ENCODE measurements around the gene SLC1A4. TPM values are rescaled to one million over a fixed set of nuclear protein-coding genes. Genes with fewer than 3 reads are reported as not detected.

SLC1A4 gene
- total and polyA plus RNA-seq, 10 of the 15 experiments (the other 5 are each of a cell fraction or from before 2014, with no cell fraction given) = 10.8 to 43.2 (median 27.7) TPM

- Histone ChIP-seq H3K27me3 (replicated peaks in 1 of 2; ENCODE audit: control insufficient read depth in 2 of 2, insufficient read depth in 2 of 2, low read length in 1 of 2) (no peaks in the 10 kb centered on the region), H3K4me1 (ENCODE audit: control insufficient read depth, insufficient read depth, low read length) (peaks cover 22% of the 10 kb centered on the region), H3K9me3 (replicated peaks; ENCODE audit: control insufficient read depth, insufficient read depth, low read length) (no peaks in the 10 kb centered on the region), H3K9ac (ENCODE audit: control insufficient read depth, insufficient read depth, low read length) (peak overlapping the region; percentile 91), H3K36me3 (ENCODE audit: control insufficient read depth in 2 of 2, insufficient read depth in 2 of 2, low read length in 1 of 2) (peaks cover 0 to 8% of the 10 kb centered on the region in 2 experiments; a peak in 2 of 4 replicates), H4K20me1 (ENCODE audit: control insufficient read depth, insufficient read depth) (no peaks in the 10 kb centered on the region), H3K27ac (ENCODE audit: control insufficient read depth, insufficient read depth) (peak overlapping the region; percentile 89), H3K4me2 (ENCODE audit: control insufficient read depth, insufficient read depth) (peak overlapping the region; percentile 96), H3K79me2 (ENCODE audit: control insufficient read depth, insufficient read depth, low read length) (peaks cover 62% of the 10 kb centered on the region), H2AFZ (ENCODE audit: control insufficient read depth, low read depth, low read length) (no peak overlapping the region), H3K4me3 (peak overlapping the region; percentile 99)
- FAIRE-seq (no peak), ATAC-seq (peak; percentile 1; the same call in 2 of the 3 replicates), DNase-seq (ENCODE audit: low read depth, low spot score) (no peak)
- ChIA-PET RAD21 (ENCODE audit: unreplicated experiment) (interaction anchor here (0.8 to 10.2 kb wide), 7 partner anchors 41 to 73 kb away, joined by 3 to 73 read pairs (median 6); no protein-coding TSS in a partner anchor), SMC1A (ENCODE audit: uncharacterized antibody, unreplicated experiment) (interaction anchor here (0.9 to 5.8 kb wide), 20 partner anchors 9 to 75 kb away, joined by 3 to 31 read pairs (median 5); no protein-coding TSS in a partner anchor), POLR2A (interaction anchor here (0.5 to 6.1 kb wide), 9 partner anchors 8 to 622 kb away, joined by 3 to 96 read pairs (median 4); partner anchors contain the start of gene RAB1A), CTCF (interaction anchor here (0.6 to 1.5 kb wide), 10 partner anchors 9 to 467 kb away, joined by 3 to 7 read pairs (median 4); partner anchors contain the start of gene AFTPH)
- in situ Hi-C loops (cut with MboI) (loop anchor here (10.0 kb wide), 1 partner anchor 55 kb away; no protein-coding TSS in a partner anchor), intact Hi-C loops (cut with micrococcal nuclease; ENCODE audit: unreplicated experiment) (loop anchor here (5.0 kb wide), 4 partner anchors 42 to 338 kb away; partner anchors contain the start of genes ACTR2 and SERTAD2)
- under 1% methylated on average over 35 of the region's 35 CpGs for WGBS (ENCODE audit: insufficient coverage, insufficient replicate concordance, low lambda C conversion rate, missing lambda C conversion rate)
- no TSS peak for BruUV-seq (replicated peaks)
- TF ChIP-seq CREB1 (IDR thresholded peaks at IDR 0.05; ENCODE audit: low read depth) = 0 out of 2 replicates have a peak, but pooled peaks have one; percentile 17
- TF ChIP-seq ETV6 (conservative IDR thresholded peaks at IDR 0.05 in 1 of 2, IDR thresholded peaks at IDR 0.05 in 1 of 2; ENCODE audit: borderline replicate concordance in 1 of 2, low read depth in 1 of 2) = no peak
- no peak for TF ChIP-seq SKIL (IDR thresholded peaks at IDR 0.05; ENCODE audit: low read depth, poor library complexity, severe bottlenecking)
- no peak for TF ChIP-seq MTA3 (IDR thresholded peaks at IDR 0.05; ENCODE audit: borderline replicate concordance, low read length)
- no peak for TF ChIP-seq WRNIP1 (IDR thresholded peaks at IDR 0.05; ENCODE audit: borderline replicate concordance, low read depth, low read length)
- TF ChIP-seq TCF12 (IDR thresholded peaks at IDR 0.05; ENCODE audit: low read depth, low read length) = peak; percentile 42; the same call in 1 of the 2 replicates
- no peak for TF ChIP-seq IRF4 (IDR thresholded peaks at IDR 0.05; ENCODE audit: low read depth, low read length)
- TF ChIP-seq CREM (IDR thresholded peaks at IDR 0.05; ENCODE audit: low read depth) = peak; percentile 36; the same call in 1 of the 2 replicates
- no peak for TF ChIP-seq TCF7 (IDR thresholded peaks at IDR 0.05; ENCODE audit: borderline replicate concordance)
- TF ChIP-seq ZNF592 (IDR thresholded peaks at IDR 0.05) = no peak
- TF ChIP-seq PKNOX1 (IDR thresholded peaks at IDR 0.05) = no peak
- 0 out of 2 replicates have a peak, but pooled peaks have one; percentile 3 for TF ChIP-seq ZNF207 (IDR thresholded peaks at IDR 0.05; ENCODE audit: borderline replicate concordance)
- peak; percentile 53; the same call in 1 of the 2 replicates for TF ChIP-seq POLR2A (IDR thresholded peaks at IDR 0.05; ENCODE audit: low read depth, low read length)
- TF ChIP-seq IKZF2 (IDR thresholded peaks at IDR 0.05) = no peak; a peak in 1 of 4 replicates
- TF ChIP-seq RUNX3 (IDR thresholded peaks at IDR 0.05; ENCODE audit: low read length) = peak; percentile 48; the same call in 1 of the 2 replicates
- TF ChIP-seq SMAD5 (IDR thresholded peaks at IDR 0.05; ENCODE audit: low read depth) = peak; percentile 39; the same call in 1 of the 2 replicates
These were observed 899 bp downstream of the SLC1A4 start for GRCh38 chr2:64989982-64990614.

Data from GM12878 (cell line).